SH-SY5Y (cell line): ENCODE data around the gene PSMG1.

Experiments used
- GATA2 ChIP-seq: IDR thresholded peaks from 2 replicates; pipeline ENCODE4 v1.6.1; 2011; ENCODE audit warnings: mild to moderate bottlenecking, low read depth, low read length
- GATA3 ChIP-seq: IDR thresholded peaks from 2 replicates; pipeline ENCODE4 v1.6.1; 2011; ENCODE audit warnings: low read depth, mild to moderate bottlenecking, low read length, moderate library complexity

The PSMG1 gene

DNA sequence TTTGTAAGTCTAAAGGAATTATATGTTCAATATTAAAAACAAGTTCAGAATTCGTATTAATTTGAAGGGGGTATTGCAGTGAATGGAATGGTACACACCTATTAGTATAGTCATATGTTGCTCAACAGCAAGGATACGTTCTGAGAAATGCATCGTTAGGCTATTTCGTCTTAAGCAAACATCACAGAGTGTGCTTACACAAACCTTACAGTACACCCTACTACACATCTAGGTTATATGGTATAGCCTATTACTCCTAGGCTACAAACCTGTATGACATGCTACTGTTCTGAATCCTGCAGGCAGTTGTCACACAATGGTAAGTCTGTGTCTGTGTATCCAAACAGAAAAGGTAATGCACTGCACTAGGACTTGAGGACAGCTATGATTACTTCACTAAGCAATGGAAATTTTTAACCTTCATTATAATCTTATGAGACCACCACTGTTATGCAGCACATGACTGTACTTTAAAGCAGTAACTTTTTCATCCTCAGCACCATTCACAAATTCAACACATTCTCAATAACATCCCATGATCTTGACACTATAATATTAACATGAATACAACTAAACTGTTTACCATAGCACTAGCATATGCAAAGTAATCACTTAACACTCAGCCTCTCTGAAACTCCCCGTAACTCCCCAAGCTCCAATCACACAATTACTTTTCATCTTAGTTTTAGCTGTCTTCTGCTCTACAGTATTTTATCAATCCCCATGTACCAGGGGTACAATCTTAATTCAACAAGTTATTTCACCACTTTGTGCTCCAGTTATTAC is 14.4 kb upstream of the PSMG1 start:
- no peak for TF ChIP-seq GATA3
- TF ChIP-seq GATA2: no peak

- no peak for TF ChIP-seq GATA2
- no peak for TF ChIP-seq GATA3
Observed at GRCh38 chr21:39196838-39197237, 13.6 kb upstream of the PSMG1 start.

DNA sequence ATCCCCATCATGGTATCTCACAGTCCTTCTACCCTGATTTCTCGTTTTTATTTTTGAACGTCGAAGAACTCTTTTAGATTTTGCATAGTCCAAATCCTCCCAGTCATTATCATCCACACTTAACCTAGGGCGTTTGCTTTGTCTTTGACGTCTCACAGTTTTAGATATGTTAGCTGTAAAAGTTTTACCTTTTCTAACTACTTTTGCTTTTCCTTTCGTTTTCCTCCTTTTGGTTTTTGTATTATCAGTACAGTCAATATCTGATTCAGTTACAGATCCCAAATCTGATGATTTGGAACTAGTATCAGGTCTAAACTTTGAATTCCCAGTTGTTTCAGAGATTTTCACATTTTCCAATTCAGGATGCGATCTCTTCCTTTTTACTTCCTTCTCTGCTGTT is 13.1 kb upstream of the PSMG1 start:
- no peak for TF ChIP-seq GATA2
- TF ChIP-seq GATA3: no peak

DNA sequence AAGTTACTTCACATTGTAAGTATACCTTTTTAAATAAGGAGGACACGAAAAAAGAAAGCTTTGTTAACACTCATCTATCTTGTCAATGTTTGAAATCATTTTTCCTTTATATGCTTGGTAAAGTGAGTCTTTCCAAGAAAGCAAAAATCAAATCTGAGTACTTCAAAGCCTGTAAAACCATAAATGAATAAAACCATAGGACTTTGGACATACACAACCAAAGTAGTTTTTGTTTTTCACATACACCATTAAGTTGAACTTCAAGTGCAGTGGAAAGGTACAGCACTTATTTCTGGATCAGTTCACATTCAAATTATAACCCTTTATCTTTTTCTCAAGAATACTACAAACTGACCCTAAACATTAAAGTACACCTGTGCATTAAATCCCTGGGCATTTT is 10.1 kb upstream of the PSMG1 start:
- TF ChIP-seq GATA2: no peak
- TF ChIP-seq GATA3: no peak

- TF ChIP-seq GATA2: no peak
- TF ChIP-seq GATA3: no peak
Observed at GRCh38 chr21:39189857-39190604, 6.8 kb upstream of the PSMG1 start.

- TF ChIP-seq GATA3: no peak
- TF ChIP-seq GATA2: no peak
Observed at GRCh38 chr21:39188521-39189139, 5.4 kb upstream of the PSMG1 start.

DNA sequence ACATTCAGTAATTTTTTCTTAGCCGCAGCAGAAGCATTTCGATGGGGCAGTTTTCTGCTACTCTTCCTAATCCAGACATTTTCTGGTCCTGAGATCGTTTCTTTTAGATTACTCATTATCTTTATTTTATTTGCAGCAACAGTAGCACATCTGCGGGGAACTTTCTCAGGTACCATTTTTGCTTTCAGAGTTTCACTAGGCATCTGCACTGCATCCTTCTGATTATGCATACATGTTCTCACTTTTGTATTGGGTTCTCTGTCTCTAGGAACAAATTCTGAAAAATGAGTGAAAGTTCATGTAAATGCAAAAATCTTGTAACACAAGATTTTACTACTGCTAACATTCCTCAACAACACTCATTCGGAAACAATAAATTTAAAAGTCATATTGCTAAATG is 3.9 kb upstream of the PSMG1 start:
- TF ChIP-seq GATA2: no peak
- TF ChIP-seq GATA3: no peak

GRCh38 chr21:39186676-39187075 is 3.4 kb upstream of the PSMG1 start:
- TF ChIP-seq GATA3 (no peak), GATA2 (no peak)

DNA sequence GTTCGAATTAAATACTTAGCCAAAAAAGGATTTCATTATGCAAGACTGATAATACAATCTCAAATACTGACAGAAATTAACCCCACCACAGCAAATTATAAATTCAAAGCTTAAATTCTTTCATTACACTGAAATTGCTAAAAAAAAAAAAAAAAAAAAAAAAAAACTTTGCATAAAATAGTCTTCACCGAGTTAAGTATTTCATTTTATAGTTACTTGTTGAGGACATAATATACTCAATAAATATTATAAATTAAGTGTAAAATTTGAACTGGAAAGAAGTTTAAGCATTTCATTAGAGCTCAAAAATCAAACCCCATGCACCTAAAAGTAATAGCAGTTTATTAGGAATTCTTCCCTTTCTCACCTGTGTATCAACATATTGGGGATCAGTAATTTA is 1.9 kb upstream of the PSMG1 start:
- TF ChIP-seq GATA3: no peak
- TF ChIP-seq GATA2: no peak

- TF ChIP-seq GATA3 (peak; percentile 73), GATA2 (no peak; the same call in 1 of the 2 replicates)
Observed at GRCh38 chr21:39184050-39184980, 1.1 kb upstream of the PSMG1 start.

- TF ChIP-seq GATA2 (no peak), GATA3 (no peak)
Observed at GRCh38 chr21:39182484-39183271, 573 bp downstream of the PSMG1 start.

GRCh38 chr21:39182016-39182415 is 1.2 kb downstream of the PSMG1 start:
- no peak for TF ChIP-seq GATA2
- no peak for TF ChIP-seq GATA3

GRCh38 chr21:39181205-39181818 is 1.9 kb downstream of the PSMG1 start:
- TF ChIP-seq GATA2: no peak

GRCh38 chr21:39180429-39181019 is 2.7 kb downstream of the PSMG1 start:
- TF ChIP-seq GATA3 (no peak), GATA2 (no peak)
